ENCODE results near the gene MFSD1. TPM values are rescaled to one million over a fixed set of nuclear protein-coding genes. Genes with fewer than 3 reads are reported as not detected.

The MFSD1 gene, protein sequence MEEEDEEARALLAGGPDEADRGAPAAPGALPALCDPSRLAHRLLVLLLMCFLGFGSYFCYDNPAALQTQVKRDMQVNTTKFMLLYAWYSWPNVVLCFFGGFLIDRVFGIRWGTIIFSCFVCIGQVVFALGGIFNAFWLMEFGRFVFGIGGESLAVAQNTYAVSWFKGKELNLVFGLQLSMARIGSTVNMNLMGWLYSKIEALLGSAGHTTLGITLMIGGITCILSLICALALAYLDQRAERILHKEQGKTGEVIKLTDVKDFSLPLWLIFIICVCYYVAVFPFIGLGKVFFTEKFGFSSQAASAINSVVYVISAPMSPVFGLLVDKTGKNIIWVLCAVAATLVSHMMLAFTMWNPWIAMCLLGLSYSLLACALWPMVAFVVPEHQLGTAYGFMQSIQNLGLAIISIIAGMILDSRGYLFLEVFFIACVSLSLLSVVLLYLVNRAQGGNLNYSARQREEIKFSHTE
- total RNA-seq: 91.4 TPM

DNA sequence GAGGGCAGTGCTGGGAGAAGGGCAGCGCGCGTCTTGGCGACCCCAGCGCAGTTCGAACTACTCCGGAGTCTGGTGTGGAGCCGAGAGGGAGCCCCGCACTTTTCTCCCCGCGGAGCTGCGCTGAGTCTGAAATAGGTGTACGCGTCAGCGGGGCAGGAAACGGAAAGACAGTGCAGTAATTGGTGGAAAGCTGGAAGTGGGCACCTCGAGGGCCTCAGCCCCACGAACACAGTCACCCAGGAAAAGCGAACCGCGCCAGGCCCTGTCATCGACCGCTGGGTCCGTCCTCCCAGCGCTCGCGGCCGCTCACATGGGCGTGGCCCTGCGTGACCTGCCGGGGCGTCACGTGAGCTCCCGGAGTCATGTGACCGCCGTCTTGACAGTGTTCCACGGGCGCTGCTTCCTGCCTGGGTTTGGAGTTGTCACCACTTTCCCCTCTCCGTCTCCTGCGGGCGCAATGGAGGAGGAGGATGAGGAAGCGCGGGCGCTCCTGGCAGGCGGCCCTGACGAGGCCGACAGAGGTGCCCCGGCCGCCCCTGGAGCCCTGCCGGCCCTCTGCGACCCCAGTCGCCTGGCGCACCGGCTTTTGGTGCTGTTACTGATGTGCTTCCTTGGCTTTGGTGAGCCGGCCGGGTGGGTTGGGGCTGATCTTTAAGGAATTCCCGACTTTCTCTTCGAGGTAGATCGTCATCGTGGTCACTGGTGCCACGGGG is at the start of gene MFSD1:
Gene MFSD1, plus strand, starts transcription at position 359 of the 713 bp plus-strand sequence. Its CDS starts 99 bp downstream, at position 458.
- Histone ChIP-seq H3K4me1 (ENCODE audit: insufficient read depth, low read length) (peaks cover 29% of the 10 kb centered on the region), H3K27me3 (ENCODE audit: insufficient read depth, low read length) (no peaks in the 10 kb centered on the region), H3K9me3 (ENCODE audit: low read depth, low read length) (no peaks in the 10 kb centered on the region), H3K4me3 (ENCODE audit: low read length) (peak within 1 kb of the TSS; percentile 91)

DNA sequence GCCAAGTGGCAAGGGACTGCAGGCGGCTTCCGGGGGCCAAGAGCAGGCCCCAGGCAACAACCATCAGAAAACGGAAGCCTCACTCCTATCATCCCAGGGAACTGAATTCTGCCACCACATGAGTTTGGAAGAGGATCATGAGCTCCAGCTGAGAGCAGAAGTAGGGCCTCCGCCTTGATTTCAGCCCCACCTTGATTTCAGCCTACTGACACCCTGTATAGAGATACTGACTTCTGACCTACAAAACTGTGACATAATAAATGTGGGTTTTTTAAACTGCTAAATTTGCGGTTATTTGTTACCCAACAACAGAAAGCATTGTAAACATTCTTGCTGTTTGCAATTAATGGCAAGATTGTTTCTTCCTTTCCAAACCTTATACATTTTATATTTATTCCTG is 48.0 kb upstream of the MFSD1 start:
- Histone ChIP-seq H3K4me1 (ENCODE audit: insufficient read depth, low read length) (no peaks in the 10 kb centered on the region), H3K9me3 (ENCODE audit: low read depth, low read length) (no peaks in the 10 kb centered on the region), H3K27me3 (ENCODE audit: insufficient read depth, low read length) (no peaks in the 10 kb centered on the region), H3K4me3 (ENCODE audit: low read length) (no peak overlapping the region)

DNA sequence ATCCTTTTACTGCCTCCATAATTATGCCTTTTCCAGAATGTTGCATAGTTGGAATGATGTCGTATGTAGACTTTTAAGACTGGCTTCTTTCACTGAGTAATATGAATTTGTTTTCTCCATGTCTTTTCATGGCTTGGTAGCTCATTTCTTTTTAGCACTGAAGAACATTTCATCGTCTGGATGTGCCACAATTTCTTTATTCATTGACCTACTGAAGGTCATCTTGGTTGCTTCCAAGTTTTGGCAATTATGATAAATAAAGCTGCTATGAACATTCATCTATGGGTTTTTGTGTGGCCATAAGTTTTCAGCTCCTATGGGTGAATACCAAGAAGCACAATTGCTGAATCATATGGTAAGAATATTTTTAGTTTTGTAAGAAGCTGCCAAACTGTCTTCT is 46.4 kb upstream of the MFSD1 start:
- H3K9me3 ChIP-seq (ENCODE audit: low read depth, low read length): no peaks in the 10 kb centered on the region
- no peaks in the 10 kb centered on the region for H3K27me3 ChIP-seq (ENCODE audit: insufficient read depth, low read length)
- H3K4me3 ChIP-seq (ENCODE audit: low read length): no peak overlapping the region
- no peaks in the 10 kb centered on the region for H3K4me1 ChIP-seq (ENCODE audit: insufficient read depth, low read length)

DNA sequence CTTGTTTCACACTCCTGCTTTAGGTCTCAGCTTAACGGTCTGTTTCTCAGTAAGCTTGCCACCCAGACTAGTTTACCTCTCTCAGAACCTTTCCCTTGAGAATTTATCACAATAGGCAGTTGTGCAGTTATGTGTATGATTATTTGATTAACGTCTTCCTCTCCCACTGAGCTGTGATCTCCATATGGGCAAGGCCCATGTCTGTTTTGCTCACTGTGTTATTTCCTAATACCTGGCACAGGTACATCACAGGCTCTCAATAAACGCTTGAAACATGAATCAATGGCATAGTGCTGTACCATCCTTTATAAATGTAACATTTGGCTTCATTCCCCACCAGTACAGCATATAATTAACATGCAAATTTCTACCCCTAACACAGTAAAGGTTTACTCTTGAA is 40.5 kb upstream of the MFSD1 start:
- Histone ChIP-seq H3K27me3 (ENCODE audit: insufficient read depth, low read length) (no peaks in the 10 kb centered on the region), H3K4me3 (ENCODE audit: low read length) (no peak overlapping the region), H3K4me1 (ENCODE audit: insufficient read depth, low read length) (no peaks in the 10 kb centered on the region), H3K9me3 (ENCODE audit: low read depth, low read length) (no peaks in the 10 kb centered on the region)

DNA sequence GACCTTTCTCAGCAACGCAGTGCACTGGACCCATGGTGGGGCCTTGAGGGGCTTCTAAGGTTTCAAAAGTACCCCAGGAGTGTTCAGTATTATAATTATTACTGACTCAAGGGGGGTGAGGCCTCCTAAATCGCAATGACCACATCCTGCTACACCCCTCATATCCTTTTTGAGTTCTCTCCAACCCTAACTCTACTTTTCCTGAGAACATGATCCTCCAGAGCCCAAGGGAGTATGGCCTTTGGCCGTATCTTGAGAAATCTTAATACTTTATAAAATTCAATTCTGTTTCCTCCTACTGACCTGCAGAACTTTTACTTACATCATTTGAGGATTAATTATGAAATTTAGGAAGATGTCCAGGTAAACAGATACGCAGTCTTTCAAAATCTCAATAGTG is 39.2 kb upstream of the MFSD1 start:
- no peaks in the 10 kb centered on the region for H3K4me1 ChIP-seq (ENCODE audit: insufficient read depth, low read length)
- no peaks in the 10 kb centered on the region for H3K27me3 ChIP-seq (ENCODE audit: insufficient read depth, low read length)
- no peaks in the 10 kb centered on the region for H3K9me3 ChIP-seq (ENCODE audit: low read depth, low read length)
- no peak overlapping the region for H3K4me3 ChIP-seq (ENCODE audit: low read length)

DNA sequence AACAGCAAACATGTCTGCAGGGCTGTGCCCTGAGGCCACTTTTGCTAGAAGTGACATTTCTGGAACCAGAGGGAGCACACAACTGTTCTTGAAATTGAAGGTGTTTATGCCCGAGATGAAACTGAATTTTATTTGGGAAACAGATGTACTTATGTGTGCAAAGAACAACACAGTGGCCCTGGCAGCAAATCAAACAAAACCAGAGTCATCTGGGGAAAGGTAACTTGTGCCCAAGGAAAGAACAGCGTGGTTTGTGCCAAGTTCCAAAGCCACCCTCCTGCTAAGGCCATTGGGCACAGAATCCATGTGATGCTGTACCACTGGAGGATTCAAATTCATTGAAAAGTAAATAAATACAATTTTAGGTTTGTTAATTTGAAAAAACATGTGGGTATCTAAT is 38.4 kb upstream of the MFSD1 start:
- Histone ChIP-seq H3K9me3 (ENCODE audit: low read depth, low read length) (no peaks in the 10 kb centered on the region), H3K27me3 (ENCODE audit: insufficient read depth, low read length) (no peaks in the 10 kb centered on the region), H3K4me1 (ENCODE audit: insufficient read depth, low read length) (no peaks in the 10 kb centered on the region), H3K4me3 (ENCODE audit: low read length) (no peak overlapping the region)

DNA sequence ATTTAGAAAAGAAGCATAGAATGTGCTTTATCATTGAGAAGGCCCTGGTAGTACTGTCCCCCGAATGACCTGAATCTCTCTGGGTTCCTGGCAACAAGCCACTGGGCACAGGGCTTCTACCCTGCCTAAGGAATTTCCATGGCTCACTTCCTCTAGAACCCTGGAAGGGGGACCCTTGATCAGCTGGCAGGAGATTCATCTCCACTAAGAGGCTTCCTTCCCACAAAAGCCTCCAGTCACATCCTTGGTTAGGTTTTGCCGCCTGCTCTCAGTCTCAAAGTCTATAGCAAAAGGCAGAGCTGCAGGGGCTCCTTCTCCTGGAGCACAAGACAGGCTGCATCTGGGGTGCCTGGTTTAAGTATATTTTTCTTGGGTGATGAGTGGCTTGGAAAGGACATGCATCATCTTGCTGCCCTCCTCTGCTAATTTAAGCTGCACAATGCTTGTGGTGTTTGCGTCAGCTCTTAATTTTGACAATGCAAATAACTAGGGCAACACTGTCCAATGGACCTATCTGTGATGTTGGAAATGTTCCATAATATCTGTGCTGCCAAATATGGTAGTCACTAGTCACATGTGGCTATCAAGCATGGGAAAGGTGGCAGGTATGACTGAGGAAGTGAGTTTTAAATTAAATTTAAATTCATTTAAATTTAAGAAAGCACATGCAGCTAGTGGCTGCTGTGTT is 36.2 kb upstream of the MFSD1 start:
- no peak overlapping the region for H3K4me3 ChIP-seq (ENCODE audit: low read length)
- no peaks in the 10 kb centered on the region for H3K27me3 ChIP-seq (ENCODE audit: insufficient read depth, low read length)
- no peaks in the 10 kb centered on the region for H3K4me1 ChIP-seq (ENCODE audit: insufficient read depth, low read length)
- no peaks in the 10 kb centered on the region for H3K9me3 ChIP-seq (ENCODE audit: low read depth, low read length)

DNA sequence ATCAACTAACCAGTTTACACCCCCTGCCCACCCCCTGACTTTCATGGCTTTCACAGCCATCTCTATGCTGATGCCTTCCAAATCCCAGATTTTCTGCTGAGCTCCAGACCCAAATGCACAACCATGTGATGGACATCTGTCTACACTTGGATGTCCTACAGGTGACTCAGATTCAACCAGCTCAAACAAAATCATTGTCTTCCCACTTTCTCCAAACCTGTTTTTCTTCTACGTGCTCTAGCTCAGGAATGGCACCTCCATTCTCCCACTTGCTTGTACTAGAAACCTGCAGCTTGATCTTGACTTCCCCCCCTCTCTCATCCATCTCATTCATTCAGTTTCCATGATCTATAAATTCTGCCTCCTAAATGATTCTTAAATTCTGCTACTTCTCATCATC is 35.5 kb upstream of the MFSD1 start:
- H3K4me1 ChIP-seq (ENCODE audit: insufficient read depth, low read length): no peaks in the 10 kb centered on the region
- H3K9me3 ChIP-seq (ENCODE audit: low read depth, low read length): no peaks in the 10 kb centered on the region
- H3K4me3 ChIP-seq (ENCODE audit: low read length): no peak overlapping the region
- no peaks in the 10 kb centered on the region for H3K27me3 ChIP-seq (ENCODE audit: insufficient read depth, low read length)

DNA sequence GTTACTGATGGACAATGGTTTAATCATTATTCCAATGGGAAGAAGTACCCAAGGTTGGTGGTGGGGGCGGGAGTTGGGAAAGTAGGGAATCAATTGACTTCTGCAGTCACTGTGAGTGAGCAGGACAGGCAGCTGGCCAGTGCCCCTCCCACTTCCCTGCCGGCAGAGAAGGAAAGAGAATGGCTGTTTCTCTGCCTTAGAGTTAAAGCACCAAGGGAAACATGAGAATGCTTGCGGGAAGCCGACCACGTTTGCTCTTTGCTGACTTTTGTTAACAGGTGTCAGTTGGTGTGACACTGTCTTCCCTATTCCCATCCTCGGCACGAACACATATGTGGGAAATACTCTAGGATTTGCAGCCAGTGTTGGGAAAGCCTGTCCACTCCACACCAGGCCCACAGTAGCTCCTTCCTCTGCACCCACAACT is 33.5 kb upstream of the MFSD1 start:
- Histone ChIP-seq H3K27me3 (ENCODE audit: insufficient read depth, low read length) (no peaks in the 10 kb centered on the region), H3K4me1 (ENCODE audit: insufficient read depth, low read length) (no peaks in the 10 kb centered on the region), H3K9me3 (ENCODE audit: low read depth, low read length) (no peaks in the 10 kb centered on the region), H3K4me3 (ENCODE audit: low read length) (no peak overlapping the region)

DNA sequence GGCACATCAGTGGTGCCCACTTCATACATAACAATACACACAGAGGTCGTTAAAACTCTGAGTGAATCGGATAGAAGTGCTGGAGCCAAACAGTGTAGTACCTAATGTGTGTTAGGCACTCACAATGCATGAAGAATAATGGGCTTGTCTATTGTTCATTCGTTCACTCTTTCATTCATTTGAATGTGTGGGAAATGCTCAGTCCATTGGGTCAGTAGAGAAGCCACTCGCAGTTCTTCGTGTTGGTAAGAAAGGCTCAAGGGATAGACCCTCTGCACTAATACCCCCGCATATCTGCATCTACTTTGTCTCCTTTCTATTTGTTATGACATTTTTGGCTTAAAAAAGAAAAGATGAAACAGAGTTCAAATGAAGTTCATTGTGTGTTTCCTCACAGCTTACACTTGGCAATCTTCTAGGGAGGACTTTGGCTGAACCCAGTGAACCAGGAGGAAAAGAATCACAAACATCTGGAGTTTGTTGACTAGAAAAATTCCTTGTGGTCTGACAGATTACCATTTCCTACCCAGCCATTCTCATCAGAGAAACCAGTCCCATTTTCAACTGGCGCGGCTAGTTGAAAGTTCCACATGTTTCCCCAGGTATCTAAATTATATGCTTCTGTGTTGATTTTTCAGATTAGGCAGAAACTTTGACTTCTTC is 32.8 kb upstream of the MFSD1 start:
- no peaks in the 10 kb centered on the region for H3K4me1 ChIP-seq (ENCODE audit: insufficient read depth, low read length)
- no peaks in the 10 kb centered on the region for H3K27me3 ChIP-seq (ENCODE audit: insufficient read depth, low read length)
- no peak overlapping the region for H3K4me3 ChIP-seq (ENCODE audit: low read length)
- no peaks in the 10 kb centered on the region for H3K9me3 ChIP-seq (ENCODE audit: low read depth, low read length)

DNA sequence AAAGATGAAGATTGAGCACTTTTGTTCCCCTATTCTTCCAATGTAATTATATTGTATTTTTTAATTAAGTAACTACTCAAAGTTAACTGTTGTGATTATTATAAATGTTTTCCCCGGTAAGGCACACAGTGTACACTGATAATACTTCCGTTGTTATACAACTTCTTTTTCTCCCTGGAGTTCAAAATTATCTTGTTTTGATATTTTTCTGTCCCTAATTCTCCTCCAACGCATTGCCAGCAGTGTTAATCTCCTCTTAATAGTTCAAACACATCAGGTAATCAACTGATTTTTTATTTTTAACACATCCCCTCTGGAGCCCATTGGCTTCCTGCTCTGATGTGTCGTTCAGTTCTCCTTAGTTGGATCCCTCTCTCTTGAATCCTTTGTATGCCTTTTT is 32.3 kb upstream of the MFSD1 start:
- no peaks in the 10 kb centered on the region for H3K4me1 ChIP-seq (ENCODE audit: insufficient read depth, low read length)
- no peaks in the 10 kb centered on the region for H3K27me3 ChIP-seq (ENCODE audit: insufficient read depth, low read length)
- no peak overlapping the region for H3K4me3 ChIP-seq (ENCODE audit: low read length)
- no peaks in the 10 kb centered on the region for H3K9me3 ChIP-seq (ENCODE audit: low read depth, low read length)

DNA sequence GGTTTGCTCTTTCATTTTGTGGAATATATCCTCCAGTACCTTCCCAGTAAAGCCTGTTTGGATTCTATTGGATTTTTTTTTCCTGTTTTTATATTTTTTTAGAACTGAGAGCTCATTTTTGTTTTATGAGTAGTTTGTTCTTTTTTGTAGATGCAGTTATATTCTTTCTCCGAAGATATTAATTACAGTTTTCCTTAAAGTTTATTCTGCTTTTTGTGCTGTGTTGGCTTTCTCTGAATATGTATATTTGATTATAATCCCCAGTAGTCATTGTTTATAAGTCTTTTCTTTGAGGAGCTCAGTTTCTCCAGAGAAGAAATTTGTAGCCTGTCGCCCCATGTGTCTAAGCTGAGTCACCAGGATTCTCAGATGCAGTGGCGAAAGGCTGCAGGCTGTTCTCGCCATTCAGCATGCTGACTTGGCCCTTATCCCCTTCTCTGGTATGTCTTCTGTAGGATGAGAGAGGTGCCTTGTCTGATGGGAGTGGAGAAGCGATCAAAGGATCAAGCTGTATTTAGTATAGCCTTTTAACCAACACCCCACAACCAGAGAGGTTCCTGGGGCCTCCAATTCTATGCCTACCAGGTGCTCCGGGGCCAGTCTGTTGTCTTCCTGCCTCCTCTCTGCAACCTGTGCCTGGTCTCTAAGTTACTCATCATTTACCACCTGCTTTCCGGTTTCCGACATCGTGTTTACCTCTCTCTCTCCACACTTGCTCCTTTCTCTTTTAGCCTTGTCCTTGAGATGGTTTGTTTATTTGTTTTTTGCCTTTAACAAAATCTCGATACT is 31.7 kb upstream of the MFSD1 start:
- Histone ChIP-seq H3K9me3 (ENCODE audit: low read depth, low read length) (no peaks in the 10 kb centered on the region), H3K27me3 (ENCODE audit: insufficient read depth, low read length) (no peaks in the 10 kb centered on the region), H3K4me1 (ENCODE audit: insufficient read depth, low read length) (no peaks in the 10 kb centered on the region)

DNA sequence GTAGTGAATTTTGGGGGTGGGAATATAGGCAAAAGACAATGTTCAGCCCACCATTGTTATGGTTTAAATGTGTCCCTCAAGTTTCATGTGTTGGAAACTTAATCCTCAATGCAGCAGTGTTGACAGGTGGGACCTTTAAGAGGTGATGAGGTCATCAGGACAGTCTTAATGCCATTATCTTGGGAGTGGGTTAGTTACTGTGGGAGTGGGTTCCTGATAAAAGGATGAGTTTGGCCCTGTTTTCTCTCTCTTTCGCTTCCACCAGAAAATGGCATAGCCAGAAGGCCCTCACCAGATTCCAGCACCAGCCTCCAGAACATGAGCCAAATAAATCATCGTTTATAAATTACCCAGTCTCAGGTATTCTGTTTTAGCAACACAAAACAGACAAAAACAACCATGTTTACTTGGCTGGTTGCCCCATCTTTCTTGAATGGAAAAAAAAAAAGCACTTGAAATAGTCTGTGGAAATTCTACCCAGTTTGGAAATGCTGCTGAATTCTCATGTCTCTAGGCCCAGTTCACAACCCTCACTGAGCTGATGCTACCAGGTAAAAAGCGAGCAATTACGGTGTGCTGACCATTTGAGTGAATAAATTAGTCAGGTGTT is 31.0 kb upstream of the MFSD1 start:
- H3K9me3 ChIP-seq (ENCODE audit: low read depth, low read length): no peaks in the 10 kb centered on the region

More for the DNA sequence above, 31.7 kb upstream of the MFSD1 start:
- H3K4me3 ChIP-seq (ENCODE audit: low read length): no peak overlapping the region

DNA sequence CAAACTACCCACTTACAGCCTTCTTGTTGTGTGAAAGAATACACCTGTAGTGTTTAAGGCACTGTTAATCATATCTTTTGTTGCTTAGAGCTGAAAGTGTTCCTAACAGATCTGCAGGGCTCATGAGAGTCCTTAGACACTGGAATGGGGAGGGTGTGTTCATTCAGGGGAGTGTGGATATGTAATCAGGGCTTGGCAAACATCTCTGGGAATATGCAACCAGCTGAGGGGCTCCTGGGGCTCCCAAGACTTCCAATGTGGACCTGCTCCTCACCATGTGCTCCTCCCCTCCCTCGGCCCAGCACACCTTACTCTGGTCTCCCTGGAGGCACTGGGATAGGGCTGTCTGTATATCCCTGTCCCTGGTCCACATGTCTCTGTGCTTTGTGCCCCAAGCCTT is 30.3 kb upstream of the MFSD1 start:
- Histone ChIP-seq H3K27me3 (ENCODE audit: insufficient read depth, low read length) (no peaks in the 10 kb centered on the region), H3K4me1 (ENCODE audit: insufficient read depth, low read length) (no peaks in the 10 kb centered on the region), H3K9me3 (ENCODE audit: low read depth, low read length) (no peaks in the 10 kb centered on the region), H3K4me3 (ENCODE audit: low read length) (no peak overlapping the region)

More for the DNA sequence above, 31.0 kb upstream of the MFSD1 start:
- H3K4me1 ChIP-seq (ENCODE audit: insufficient read depth, low read length): no peaks in the 10 kb centered on the region
- no peaks in the 10 kb centered on the region for H3K27me3 ChIP-seq (ENCODE audit: insufficient read depth, low read length)
- H3K4me3 ChIP-seq (ENCODE audit: low read length): no peak overlapping the region
